ENCODE results near the gene CRTC3. TPM values are rescaled to one million over a fixed set of nuclear protein-coding genes. Genes with fewer than 3 reads are reported as not detected.

CRTC3 gene
- total and polyA plus RNA-seq, 3 donors from 2014 or later, result 47.1 to 125 (median 105) TPM

GRCh38 chr15:90674476-90674875, 144.8 kb downstream of the CRTC3 start:
- intact Hi-C loops (cut with DNase I; ENCODE audit: low total_unique reads), result no loop called here
- TF ChIP-seq POLR2A (IDR thresholded peaks at IDR 0.05) (no peak), CTCF (IDR thresholded peaks at IDR 0.05) (no peak)
- DNase-seq, result no peak
- no peaks in the 10 kb centered on the region for H3K36me3 ChIP-seq (ENCODE audit: low read depth, missing control alignments)
- no peaks in the 10 kb centered on the region for H3K27me3 ChIP-seq
- H3K9me3 ChIP-seq, result no peaks in the 10 kb centered on the region
- H3K27ac ChIP-seq, result no peak overlapping the region
- H3K4me3 ChIP-seq, result no peak overlapping the region
- H3K4me1 ChIP-seq, result no peaks in the 10 kb centered on the region
- 95 to 96% methylated on average over 3 of the region's 3 CpGs for WGBS, 2 donors

GRCh38 chr15:90675464-90675863, 145.7 kb downstream of the CRTC3 start:
- no peak overlapping the region for H3K27ac ChIP-seq
- no peaks in the 10 kb centered on the region for H3K9me3 ChIP-seq
- no peaks in the 10 kb centered on the region for H3K4me1 ChIP-seq
- H3K27me3 ChIP-seq, result no peaks in the 10 kb centered on the region
- 89 to 95% methylated on average over 5 of the region's 5 CpGs for WGBS, 2 donors
- no peak overlapping the region for H3K4me3 ChIP-seq
- no peak for DNase-seq
- no peaks in the 10 kb centered on the region for H3K36me3 ChIP-seq (ENCODE audit: low read depth, missing control alignments)
- TF ChIP-seq CTCF (IDR thresholded peaks at IDR 0.05), result no peak
- no peak for TF ChIP-seq POLR2A (IDR thresholded peaks at IDR 0.05)
- intact Hi-C loops (cut with DNase I; ENCODE audit: low total_unique reads), result no loop called here

- TF ChIP-seq CTCF (IDR thresholded peaks at IDR 0.05), result no peak
- TF ChIP-seq POLR2A (IDR thresholded peaks at IDR 0.05), result no peak
- H3K9me3 ChIP-seq, result no peaks in the 10 kb centered on the region
- no peaks in the 10 kb centered on the region for H3K36me3 ChIP-seq (ENCODE audit: low read depth, missing control alignments)
- no peak overlapping the region for H3K27ac ChIP-seq
- no peaks in the 10 kb centered on the region for H3K27me3 ChIP-seq
- WGBS, 2 donors, result 92 to 93% methylated on average over 12 of the region's 12 CpGs
- intact Hi-C loops (cut with DNase I; ENCODE audit: low total_unique reads), result no loop called here
- no peak overlapping the region for H3K4me3 ChIP-seq
- H3K4me1 ChIP-seq, result no peaks in the 10 kb centered on the region
- no peak for DNase-seq
Observed at GRCh38 chr15:90677807-90678790, 148.4 kb downstream of the CRTC3 start.

- H3K4me3 ChIP-seq, result no peak overlapping the region
- intact Hi-C loops (cut with DNase I; ENCODE audit: low total_unique reads), result no loop called here
- H3K36me3 ChIP-seq (ENCODE audit: low read depth, missing control alignments), result no peaks in the 10 kb centered on the region
- WGBS, 2 donors, result 90 to 99% methylated on average over 3 of the region's 3 CpGs
- no peaks in the 10 kb centered on the region for H3K9me3 ChIP-seq
- DNase-seq, result no peak
- H3K27me3 ChIP-seq, result no peaks in the 10 kb centered on the region
- H3K4me1 ChIP-seq, result no peaks in the 10 kb centered on the region
- no peak overlapping the region for H3K27ac ChIP-seq
- TF ChIP-seq POLR2A (IDR thresholded peaks at IDR 0.05) (no peak), CTCF (IDR thresholded peaks at IDR 0.05) (no peak)
Observed at GRCh38 chr15:90679959-90680358, 150.2 kb downstream of the CRTC3 start.

Measured in testis (tissue), 3 donors.